Uterus (tissue), 2 donors: Measurements from ENCODE around the gene PRRC2C.

Source experiments
- CTCF ChIP-seq, 4 experiments: fragments of 200-600 bp in 2 of 4; fragments of 450-650 bp in 2 of 4; sonication (generic) in 2 of 4; IDR thresholded peaks; one replicate each; pipeline ENCODE4 v1.5.1; 2016 to 2019; ENCODE audit warnings: antibody characterized with exemption in 4 of 4, mild to moderate bottlenecking in 2 of 4, moderate library complexity in 1 of 4
- POLR2A ChIP-seq, 2 donors: fragments of 450-650 bp; IDR thresholded peaks; one replicate each; pipeline ENCODE4 v1.6.1; 2016; ENCODE audit warnings: antibody characterized with exemption in 2 of 2, mild to moderate bottlenecking in 1 of 2, moderate library complexity in 1 of 2

- no peak for TF ChIP-seq CTCF (IDR thresholded peaks at IDR 0.05)
- TF ChIP-seq POLR2A (IDR thresholded peaks at IDR 0.05) = no peak
These were observed 36.2 kb downstream of the PRRC2C start for GRCh38 chr1:171521567-171521966.
